H9 (cell line): ENCODE data around the gene CUL4A. TPM values are rescaled to one million over a fixed set of nuclear protein-coding genes. Genes with fewer than 3 reads are reported as not detected.

Experiments
- DNase-seq: peaks from one replicate; pipeline ENCODE4 v3.0.0-alpha.2; 2017
- H2AFZ ChIP-seq: one replicate; pipeline ENCODE4 v1.6.1; 2013; ENCODE audit warnings: mild to moderate bottlenecking, low read length, control low read depth, moderate library complexity
- H2AK5ac ChIP-seq: 2 replicates; pipeline ENCODE4 v1.6.1; 2013; ENCODE audit warnings: low read length, control low read depth, mixed read lengths; ENCODE audit not compliant: insufficient read length
- H2BK120ac ChIP-seq: one replicate; pipeline ENCODE4 v1.6.1; 2013; ENCODE audit warnings: low read depth, mild to moderate bottlenecking, low read length, control low read depth, inconsistent platforms; ENCODE audit not compliant: poor library complexity, severe bottlenecking
- H2BK12ac ChIP-seq: 2 replicates; pipeline ENCODE4 v1.6.1; 2013; ENCODE audit warnings: low read length, control low read depth, mixed read lengths, low read depth; ENCODE audit not compliant: insufficient read length
- H2BK15ac ChIP-seq: 2 replicates; pipeline ENCODE4 v1.6.1; 2013; ENCODE audit warnings: low read depth, low read length, control low read depth
- H2BK20ac ChIP-seq: one replicate; pipeline ENCODE4 v1.6.1; 2013; ENCODE audit warnings: low read depth, mild to moderate bottlenecking, low read length, control low read depth, inconsistent platforms; ENCODE audit not compliant: poor library complexity, severe bottlenecking
- H2BK5ac ChIP-seq: 2 replicates; pipeline ENCODE4 v1.6.1; 2013; ENCODE audit warnings: low read length, control low read depth, mixed read lengths; ENCODE audit not compliant: insufficient read length
- H3K14ac ChIP-seq: 2 replicates; pipeline ENCODE4 v1.6.1; 2013; ENCODE audit warnings: low read length, control low read depth; ENCODE audit not compliant: insufficient read depth
- H3K18ac ChIP-seq: 2 replicates; pipeline ENCODE4 v1.6.1; 2013; ENCODE audit warnings: low read depth, mild to moderate bottlenecking, mixed read lengths, low read length, control low read depth; ENCODE audit not compliant: insufficient read length
- H3K23ac ChIP-seq: 2 replicates; pipeline ENCODE4 v1.6.1; 2013; ENCODE audit warnings: low read length, control low read depth, mixed read lengths, low read depth; ENCODE audit not compliant: insufficient read length
- H3K23me2 ChIP-seq: 2 replicates; pipeline ENCODE4 v1.6.1; 2013; ENCODE audit warnings: low read depth, mild to moderate bottlenecking, mixed read lengths, low read length, control low read depth; ENCODE audit not compliant: insufficient read length, poor library complexity, severe bottlenecking
- H3K27ac ChIP-seq: 2 replicates; pipeline ENCODE4 v1.5.1; 2013; ENCODE audit warnings: low read length, control low read depth, mixed read lengths, low read depth; ENCODE audit not compliant: insufficient read length
- H3K27me3 ChIP-seq: 2 replicates; pipeline ENCODE4 v1.6.1; 2013; ENCODE audit warnings: low read length, control low read depth, inconsistent platforms; ENCODE audit not compliant: insufficient read depth
- H3K4ac ChIP-seq: 2 replicates; pipeline ENCODE4 v1.6.1; 2013; ENCODE audit warnings: low read depth, mild to moderate bottlenecking, control low read depth, inconsistent platforms, low read length, moderate library complexity
- H3K4me1 ChIP-seq: 2 replicates; pipeline ENCODE4 v1.6.1; 2013; ENCODE audit warnings: low read length, control low read depth, inconsistent platforms; ENCODE audit not compliant: insufficient read depth
- H3K4me2 ChIP-seq: 2 replicates; pipeline ENCODE4 v1.6.1; 2013; ENCODE audit warnings: low read length, control low read depth, mixed read lengths; ENCODE audit not compliant: insufficient read length, insufficient read depth
- H3K56ac ChIP-seq: 2 replicates; pipeline ENCODE4 v1.6.1; 2013; ENCODE audit warnings: low read depth, mild to moderate bottlenecking, mixed read lengths, low read length, control low read depth; ENCODE audit not compliant: insufficient read length
- H3K79me1 ChIP-seq: 2 replicates; pipeline ENCODE4 v1.6.1; 2013; ENCODE audit warnings: low read depth, mild to moderate bottlenecking, moderate library complexity, low read length, control low read depth, inconsistent platforms; ENCODE audit not compliant: insufficient read depth, poor library complexity, severe bottlenecking
- H3K79me2 ChIP-seq: 2 replicates; pipeline ENCODE4 v1.6.1; 2013; ENCODE audit warnings: low read length, control low read depth, inconsistent platforms; ENCODE audit not compliant: insufficient read depth
- H3K9ac ChIP-seq: 2 replicates; pipeline ENCODE4 v1.6.1; 2013; ENCODE audit warnings: low read length, control low read depth, mixed read lengths; ENCODE audit not compliant: insufficient read length; ENCODE audit errors: extremely low read depth
- H3K9me3 ChIP-seq: one replicate; pipeline ENCODE4 v1.6.1; 2013; ENCODE audit warnings: low read depth, low read length, inconsistent platforms; ENCODE audit not compliant: control insufficient read depth
- H3T11ph ChIP-seq: one replicate; pipeline ENCODE4 v1.6.1; 2013; ENCODE audit warnings: mild to moderate bottlenecking, low read length, control low read depth, inconsistent platforms
- H4K20me1 ChIP-seq: one replicate; pipeline ENCODE4 v1.6.1; 2013; ENCODE audit not compliant: control insufficient read depth, insufficient read length, insufficient read depth
- H4K5ac ChIP-seq: 2 replicates; pipeline ENCODE4 v1.6.1; 2013; ENCODE audit warnings: low read depth, mild to moderate bottlenecking, mixed read lengths, low read length, control low read depth; ENCODE audit not compliant: insufficient read length
- H4K8ac ChIP-seq: replicated peaks from 2 replicates; pipeline ENCODE4 v1.6.1; 2013; ENCODE audit warnings: low read length, control low read depth, mixed read lengths, low read depth; ENCODE audit not compliant: insufficient read length
- H4K91ac ChIP-seq: 2 replicates; pipeline ENCODE4 v1.6.1; 2013; ENCODE audit warnings: low read depth, mild to moderate bottlenecking, moderate library complexity, mixed read lengths, low read length, control low read depth; ENCODE audit not compliant: insufficient read length
- H3K27ac Mint-ChIP-seq, 3 experiments: 2 replicates in 2 of 3; 3 replicates in 1 of 3; pipeline ENCODE4 v1.8.0; 2020 to 2021; ENCODE audit warnings: mixed read lengths in 3 of 3, mild to moderate bottlenecking in 1 of 3, moderate library complexity in 1 of 3
- H3K27me3 Mint-ChIP-seq: 2 replicates; pipeline ENCODE4 v1.8.0; 2021; ENCODE audit warnings: low read depth, mild to moderate bottlenecking, moderate library complexity, mixed read lengths
- H3K36me3 Mint-ChIP-seq, 3 experiments: 2 replicates in 2 of 3; 3 replicates in 1 of 3; pipeline ENCODE4 v1.8.0; 2020 to 2021; ENCODE audit warnings: low read depth in 3 of 3, mixed read lengths in 3 of 3; ENCODE audit not compliant: insufficient read depth in 1 of 3
- H3K4me1 Mint-ChIP-seq, 2 experiments: 2 replicates each; pipeline ENCODE4 v1.8.0; 2020; ENCODE audit warnings: mixed read lengths in 2 of 2
- H3K4me3 Mint-ChIP-seq, 2 experiments: 2 replicates in 1 of 2; 3 replicates in 1 of 2; pipeline ENCODE4 v1.8.0; 2020 to 2021; ENCODE audit warnings: mild to moderate bottlenecking in 2 of 2, mixed read lengths in 2 of 2, moderate library complexity in 1 of 2
- H3K9me3 Mint-ChIP-seq, 2 experiments: 2 replicates in 1 of 2; 3 replicates in 1 of 2; pipeline ENCODE4 v1.8.0; 2020; ENCODE audit warnings: mild to moderate bottlenecking in 2 of 2, mixed read lengths in 2 of 2, moderate library complexity in 1 of 2
- WGBS: extraction: QIAGEN DNeasy Blood & Tissue Kit; methylation state at CpG from one replicate; pipeline ENCODE4 v1.1.7; 2013; ENCODE audit warnings: missing lambda C conversion rate, low lambda C conversion rate, mixed read lengths; ENCODE audit not compliant: insufficient read length; ENCODE audit errors: extremely low coverage; 5-methylcytosine and 5-hydroxymethylcytosine counted together
- total RNA-seq: library from RNA; stranded (reverse); gene quantifications from 2 replicates; pipeline ENCODE4 v1.2.1, GENCODE V29; 2021
- TF ChIP-seq, protein P1 (sequence below): fragments of 200-600 bp; sonication (generic); conservative IDR thresholded peaks from 3 replicates; pipeline ENCODE4 v1.8.0; 2021; ENCODE audit warnings: antibody characterized with exemption, mild to moderate bottlenecking

Gene CUL4A
- total RNA-seq, 1 experiment from 2014 or later, result 97.9 TPM

DNA sequence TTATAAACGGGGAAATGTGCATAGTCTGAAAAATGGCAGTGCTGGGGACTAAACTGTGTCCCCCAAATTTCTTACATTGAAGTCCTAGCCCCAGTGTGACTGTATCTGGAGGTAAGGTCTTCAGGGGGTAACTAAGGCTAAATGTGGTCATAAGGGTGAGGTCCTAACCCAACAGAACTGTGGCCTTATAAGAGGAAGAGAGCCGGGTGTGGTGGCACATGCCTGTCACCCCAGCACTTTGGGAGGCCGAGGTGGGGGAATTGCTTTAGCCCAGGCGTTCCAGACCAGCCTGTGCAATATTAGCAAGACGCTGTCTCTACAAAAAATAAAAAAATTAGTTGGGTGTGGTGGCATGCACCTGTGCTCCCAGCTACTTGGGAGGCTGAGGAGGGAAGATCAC, 33.1 kb upstream of the CUL4A start:
- no peak overlapping the region for H3K56ac ChIP-seq
- no peak overlapping the region for H3K4me3 Mint-ChIP-seq
- no peak overlapping the region for H3K9ac ChIP-seq
- no peak overlapping the region for H3T11ph ChIP-seq
- H3K4me2 ChIP-seq, result no peak overlapping the region
- peaks cover 18 to 30% of the 10 kb centered on the region in 2 experiments for H3K4me1 Mint-ChIP-seq
- no peaks in the 10 kb centered on the region for H3K27me3 Mint-ChIP-seq
- no peak overlapping the region for H2BK20ac ChIP-seq
- no CpG with 5 or more reads among the region's 5 CpGs for WGBS
- no peaks in the 10 kb centered on the region for H3K4me1 ChIP-seq
- no peaks in the 10 kb centered on the region for H3K27me3 ChIP-seq
- no peak overlapping the region for H3K14ac ChIP-seq
- H2BK5ac ChIP-seq, result no peak overlapping the region
- H3K18ac ChIP-seq, result no peak overlapping the region
- no peaks in the 10 kb centered on the region for H3K79me1 ChIP-seq
- no peak overlapping the region for H2AFZ ChIP-seq
- H3K9me3 Mint-ChIP-seq, result no peaks in the 10 kb centered on the region
- no peak overlapping the region for H2BK120ac ChIP-seq
- DNase-seq, result no peak
- H2AK5ac ChIP-seq, result no peak overlapping the region
- no peak overlapping the region for H3K27ac ChIP-seq
- H4K8ac ChIP-seq, result no peak overlapping the region
- no peak overlapping the region for H3K4ac ChIP-seq
- H2BK15ac ChIP-seq, result no peak overlapping the region
- H4K20me1 ChIP-seq, result no peaks in the 10 kb centered on the region
- TF ChIP-seq, protein P1, sequence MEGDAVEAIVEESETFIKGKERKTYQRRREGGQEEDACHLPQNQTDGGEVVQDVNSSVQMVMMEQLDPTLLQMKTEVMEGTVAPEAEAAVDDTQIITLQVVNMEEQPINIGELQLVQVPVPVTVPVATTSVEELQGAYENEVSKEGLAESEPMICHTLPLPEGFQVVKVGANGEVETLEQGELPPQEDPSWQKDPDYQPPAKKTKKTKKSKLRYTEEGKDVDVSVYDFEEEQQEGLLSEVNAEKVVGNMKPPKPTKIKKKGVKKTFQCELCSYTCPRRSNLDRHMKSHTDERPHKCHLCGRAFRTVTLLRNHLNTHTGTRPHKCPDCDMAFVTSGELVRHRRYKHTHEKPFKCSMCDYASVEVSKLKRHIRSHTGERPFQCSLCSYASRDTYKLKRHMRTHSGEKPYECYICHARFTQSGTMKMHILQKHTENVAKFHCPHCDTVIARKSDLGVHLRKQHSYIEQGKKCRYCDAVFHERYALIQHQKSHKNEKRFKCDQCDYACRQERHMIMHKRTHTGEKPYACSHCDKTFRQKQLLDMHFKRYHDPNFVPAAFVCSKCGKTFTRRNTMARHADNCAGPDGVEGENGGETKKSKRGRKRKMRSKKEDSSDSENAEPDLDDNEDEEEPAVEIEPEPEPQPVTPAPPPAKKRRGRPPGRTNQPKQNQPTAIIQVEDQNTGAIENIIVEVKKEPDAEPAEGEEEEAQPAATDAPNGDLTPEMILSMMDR, result no peak
- H4K91ac ChIP-seq, result no peak overlapping the region
- no peaks in the 10 kb centered on the region for H3K23me2 ChIP-seq
- H4K5ac ChIP-seq, result no peak overlapping the region
- peak overlapping the region; percentile 62 to 73 (median 66); a peak in 6 of 7 replicates for H3K27ac Mint-ChIP-seq
- H3K79me2 ChIP-seq, result no peaks in the 10 kb centered on the region
- H3K23ac ChIP-seq, result no peak overlapping the region
- no peak overlapping the region for H2BK12ac ChIP-seq
- H3K36me3 Mint-ChIP-seq, result peaks cover 33 to 83% (median 77%) of the 10 kb centered on the region in 3 experiments
- H3K9me3 ChIP-seq, result no peaks in the 10 kb centered on the region
